Measurements from ENCODE around the gene CADM4. TPM values are rescaled to one million over a fixed set of nuclear protein-coding genes. Genes with fewer than 3 reads are reported as not detected.
A peak's percentile ranks its signal among the peaks of the same experiment; 100 is the strongest.
"Not testable (repeated sequence)": the region's sequence is repeated elsewhere in the genome, so short reads cannot be mapped to it uniquely, and the experiment has no call there.

Gene CADM4
- total and polyA plus RNA-seq, 9 of the 15 experiments (the other 6 are each of a cell fraction or from before 2014, with no cell fraction given), result 0.03 to 4.6 (median 1.3) TPM

DNA sequence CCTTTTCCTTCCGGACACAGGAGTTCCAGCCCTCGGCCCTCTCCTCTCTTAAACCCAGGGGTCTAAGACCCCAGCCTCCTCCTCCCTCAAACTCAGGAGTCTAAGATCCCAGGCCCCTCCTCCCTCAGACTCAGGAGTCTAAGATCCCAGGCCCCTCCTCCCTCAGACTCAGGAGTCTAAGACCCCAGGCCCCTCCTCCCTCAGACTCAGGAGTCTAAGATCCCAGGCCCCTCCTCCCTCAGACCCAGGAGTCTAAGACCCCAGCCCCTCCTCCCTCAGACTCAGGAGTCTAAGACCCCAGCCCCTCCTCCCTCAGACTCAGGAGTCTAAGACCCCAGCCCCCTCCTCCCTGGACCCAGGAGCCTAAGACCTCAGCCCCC lies 4.1 kb downstream of the CADM4 start:
- H3K36me3 ChIP-seq (ENCODE audit: control insufficient read depth, insufficient read depth, low read length); BruUV-seq (replicated peaks); intact Hi-C loops (cut with micrococcal nuclease); DNase-seq (ENCODE audit: extremely low read depth in 1 of 4, low spot score in 3 of 4); H3K27me3 ChIP-seq (ENCODE audit: control insufficient read depth in 2 of 2, insufficient read depth in 2 of 2, low read length in 2 of 2); in situ Hi-C loops (cut with MboI); H3K9me3 ChIP-seq (replicated peaks; ENCODE audit: control insufficient read depth, insufficient read depth, low read depth, low read length); CTCF ChIA-PET (ENCODE audit: low intra/inter-chr PET ratio); H3K4me3 ChIP-seq; H3K79me2 ChIP-seq (ENCODE audit: control insufficient read depth, insufficient read depth, low read length); H4K20me1 ChIP-seq (replicated peaks; ENCODE audit: control insufficient read depth, insufficient read depth, low read length); H3K4me2 ChIP-seq (ENCODE audit: insufficient read depth, low read length); H3K27ac ChIP-seq (ENCODE audit: extremely low read depth, low read depth, low read length); H2AFZ ChIP-seq (ENCODE audit: low read depth, low read length); FAIRE-seq; H3K9me1 ChIP-seq (ENCODE audit: control insufficient read depth, insufficient read depth, low read length); ATAC-seq: not testable (repeated sequence)
- no CpG with 5 or more reads among the region's 2 CpGs for WGBS (ENCODE audit: insufficient coverage, low coverage, missing lambda C conversion rate)
- Histone ChIP-seq H3K4me1 (replicated peaks in 1 of 2; ENCODE audit: control insufficient read depth in 2 of 2, insufficient read depth in 2 of 2, low read length in 2 of 2) (peaks cover 18 to 34% of the 10 kb centered on the region in 2 experiments; a peak in 4 of 5 replicates), H3K9ac (ENCODE audit: insufficient read depth in 1 of 2, low read depth in 2 of 2, low read length in 2 of 2) (peak overlapping the region in 1 of 2 experiments; percentile 86; a peak in 1 of 4 replicates)
- POLR2A ChIA-PET, result interaction anchor here (0.6 to 0.7 kb wide), 2 partner anchors 41 to 175 kb away, joined by 3 read pairs; no protein-coding TSS in a partner anchor
- TF ChIP-seq ZBTB7A (IDR thresholded peaks at IDR 0.05; ENCODE audit: borderline replicate concordance, control insufficient read depth, low read depth, low read length), result peak; percentile 2; the same call in 1 of the 2 replicates

DNA sequence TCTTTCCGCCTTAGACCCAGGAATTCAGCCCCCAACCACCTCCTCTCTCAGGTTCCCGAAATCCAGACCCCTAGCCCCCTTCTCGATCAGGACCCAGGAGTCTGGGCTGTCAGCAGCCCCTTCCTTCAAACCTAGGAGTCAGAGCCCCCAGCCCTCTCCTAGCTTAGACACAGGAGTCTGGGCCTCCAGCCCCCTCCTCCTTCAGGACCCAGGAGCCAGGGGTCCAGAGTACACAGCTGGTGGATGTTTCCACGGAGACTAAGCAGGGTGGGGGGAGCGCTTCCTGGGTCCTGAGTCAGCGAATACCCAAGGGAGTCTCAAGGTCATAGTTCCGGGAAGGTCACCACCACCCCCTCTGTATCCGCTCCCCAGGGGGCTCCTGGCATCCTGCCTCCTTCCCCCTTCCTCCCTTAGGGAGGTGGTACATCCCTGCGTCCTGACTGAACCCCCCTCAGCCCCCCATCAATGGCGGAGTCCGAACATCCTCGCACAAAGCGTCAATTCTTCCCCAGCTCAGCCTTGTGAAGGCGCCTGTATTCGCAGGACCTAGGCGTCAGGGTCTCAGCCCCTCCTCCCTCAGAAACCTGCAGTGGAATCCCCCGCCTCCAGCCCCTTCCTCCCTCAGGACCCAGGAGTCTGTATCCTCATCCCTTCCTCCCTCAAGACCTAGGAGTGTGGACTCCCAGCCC lies 4.6 kb downstream of the CADM4 start:
- Histone ChIP-seq H3K4me3 (no peak overlapping the region), H3K9ac (ENCODE audit: insufficient read depth in 1 of 2, low read depth in 2 of 2, low read length in 2 of 2) (peak overlapping the region; percentile 17 to 86; a peak in 3 of 4 replicates), H3K9me1 (ENCODE audit: control insufficient read depth, insufficient read depth, low read length) (no peaks in the 10 kb centered on the region), H3K79me2 (ENCODE audit: control insufficient read depth, insufficient read depth, low read length) (no peaks in the 10 kb centered on the region), H3K27me3 (ENCODE audit: control insufficient read depth in 2 of 2, insufficient read depth in 2 of 2, low read length in 2 of 2) (peaks cover 9% of the 10 kb centered on the region in 2 experiments), H3K9me3 (replicated peaks; ENCODE audit: control insufficient read depth, insufficient read depth, low read depth, low read length) (no peaks in the 10 kb centered on the region), H3K27ac (ENCODE audit: extremely low read depth, low read depth, low read length) (no peak overlapping the region), H3K4me2 (ENCODE audit: insufficient read depth, low read length) (peak overlapping the region; percentile 18; the same call in 1 of the 2 replicates), H2AFZ (ENCODE audit: low read depth, low read length) (peak overlapping the region; percentile 47), H4K20me1 (replicated peaks; ENCODE audit: control insufficient read depth, insufficient read depth, low read length) (no peaks in the 10 kb centered on the region), H3K36me3 (ENCODE audit: control insufficient read depth, insufficient read depth, low read length) (no peaks in the 10 kb centered on the region), H3K4me1 (replicated peaks in 1 of 2; ENCODE audit: control insufficient read depth in 2 of 2, insufficient read depth in 2 of 2, low read length in 2 of 2) (peaks cover 13 to 28% of the 10 kb centered on the region in 2 experiments; a peak in 4 of 5 replicates)
- no TSS peak for BruUV-seq (replicated peaks)
- intact Hi-C loops (cut with micrococcal nuclease), result no loop called here
- in situ Hi-C loops (cut with MboI), result no loop called here
- ATAC-seq (peak; percentile 14; the same call in 1 of the 3 replicates), DNase-seq (ENCODE audit: extremely low read depth in 1 of 4, low spot score in 3 of 4) (peak in 1 of 4 experiments; percentile 26), FAIRE-seq (peak; percentile 29)
- CTCF ChIA-PET (ENCODE audit: low intra/inter-chr PET ratio), result no interaction called here
- POLR2A ChIA-PET, result interaction anchor here (0.7 kb wide), 1 partner anchor 41 kb away, joined by 3 read pairs; no protein-coding TSS in a partner anchor
- 18% methylated on average over 12 of the region's 17 CpGs for WGBS (ENCODE audit: insufficient coverage, low coverage, missing lambda C conversion rate)
- TF ChIP-seq NONO (IDR thresholded peaks at IDR 0.05; ENCODE audit: low read depth in 2 of 2, low read length in 1 of 2) (peak in 1 of 2 experiments; percentile 96; a peak in 2 of 4 replicates), GMEB1 (CRISPR knock-in tag; IDR thresholded peaks at IDR 0.05) (no peak), CSDE1 (IDR thresholded peaks at IDR 0.05) (no peak), PHF21A (IDR thresholded peaks at IDR 0.05; ENCODE audit: borderline replicate concordance, low read depth) (no peak), TFAP4 (CRISPR knock-in tag; IDR thresholded peaks at IDR 0.05; ENCODE audit: borderline replicate concordance) (peak; percentile 68; the same call in 1 of the 2 replicates), ZBTB43 (CRISPR knock-in tag; IDR thresholded peaks at IDR 0.05) (no peak)
- TF ChIP-seq, protein P1, sequence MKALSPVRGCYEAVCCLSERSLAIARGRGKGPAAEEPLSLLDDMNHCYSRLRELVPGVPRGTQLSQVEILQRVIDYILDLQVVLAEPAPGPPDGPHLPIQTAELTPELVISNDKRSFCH (CRISPR knock-in tag; IDR thresholded peaks at IDR 0.05), result no peak
- TF ChIP-seq, protein P1 (tag; IDR thresholded peaks at IDR 0.05), result no peak
